AG04450 (cell line): Measurements from ENCODE around the gene DNM3. TPM values are rescaled to one million over a fixed set of nuclear protein-coding genes. Genes with fewer than 3 reads are reported as not detected.

ENCODE experiments used
- CTCF ChIA-PET: fragments of 300-600, 350-600 bp; formaldehyde crosslinking; extraction: SDS; loops from one replicate; lab custom pipeline; 2022; ENCODE audit warnings: antibody characterized with exemption, inconsistent platforms; lab: Charles Lee
- POLR2A ChIA-PET: fragments of 350-600 bp; formaldehyde crosslinking; extraction: SDS; loops from one replicate; lab custom pipeline; 2021; ENCODE audit warnings: antibody characterized with exemption, inconsistent platforms; lab: Yijun Ruan, JAX
- DNase-seq: peaks from one replicate; pipeline ENCODE4 v3.0.0-alpha.2; 2011; ENCODE audit warnings: low read depth, low spot score
- H3K27ac ChIP-seq: one replicate; pipeline ENCODE4 v1.5.1; 2012; ENCODE audit warnings: low read depth, low read length, control low read depth
- H3K27me3 ChIP-seq: one replicate; pipeline ENCODE4 v1.6.0; 2012; ENCODE audit warnings: low read length; ENCODE audit not compliant: control insufficient read depth, insufficient read depth
- H3K4me3 ChIP-seq: 2 replicates; pipeline ENCODE4 v1.5.1; 2011; ENCODE audit warnings: mild to moderate bottlenecking, low read depth, low read length, control low read depth
- H3K9me3 ChIP-seq: 2 replicates; pipeline ENCODE4 v1.5.1; 2012; ENCODE audit warnings: low read length; ENCODE audit not compliant: control insufficient read depth, insufficient read depth
- polyA plus RNA-seq: library from polyadenylated mRNA; depleted of rRNA; stranded (reverse); fragments of >200 nt; gene quantifications from 2 replicates; pipeline ENCODE4 v1.2.3, GENCODE V29; 2011
- TF ChIP-seq, protein P1 (sequence below): IDR thresholded peaks from 2 replicates; pipeline ENCODE4 v1.5.1; 2011; ENCODE audit warnings: low read depth, low read length, control low read depth, inconsistent platforms

Gene DNM3
- polyA plus RNA-seq, 1 experiment, result 0.37 TPM

DNA sequence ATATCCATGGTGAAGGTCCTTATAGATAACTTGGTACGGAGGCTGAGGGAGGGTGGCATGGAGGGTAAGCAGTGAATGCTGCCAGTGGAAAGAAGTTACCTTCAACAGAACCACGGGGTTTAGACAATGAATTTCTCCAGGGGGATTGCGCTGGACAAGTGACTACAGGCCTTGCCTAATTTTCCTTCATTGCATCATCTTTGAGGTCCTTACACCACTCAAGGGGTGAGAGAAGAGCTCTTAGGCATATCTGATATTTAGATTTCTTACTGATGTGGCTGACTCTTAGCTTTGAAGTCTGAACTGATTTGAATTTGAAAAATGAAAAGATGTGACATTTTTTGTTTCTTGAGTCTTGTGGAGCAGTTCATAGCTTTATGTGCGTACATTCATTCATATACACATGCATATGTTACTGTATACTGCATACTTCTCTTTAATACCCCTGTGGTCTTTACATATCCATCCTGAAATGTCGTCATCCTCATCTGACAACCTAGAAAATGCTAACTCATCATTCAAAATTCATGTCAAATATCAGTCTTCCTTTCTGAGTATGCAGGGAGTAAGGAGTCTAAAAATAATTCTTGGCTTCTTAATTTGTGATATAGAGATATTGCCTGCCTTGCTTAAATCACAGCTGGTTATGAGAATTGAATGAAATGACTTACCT lies 63.6 kb downstream of the DNM3 start:
- TF ChIP-seq, protein P1, sequence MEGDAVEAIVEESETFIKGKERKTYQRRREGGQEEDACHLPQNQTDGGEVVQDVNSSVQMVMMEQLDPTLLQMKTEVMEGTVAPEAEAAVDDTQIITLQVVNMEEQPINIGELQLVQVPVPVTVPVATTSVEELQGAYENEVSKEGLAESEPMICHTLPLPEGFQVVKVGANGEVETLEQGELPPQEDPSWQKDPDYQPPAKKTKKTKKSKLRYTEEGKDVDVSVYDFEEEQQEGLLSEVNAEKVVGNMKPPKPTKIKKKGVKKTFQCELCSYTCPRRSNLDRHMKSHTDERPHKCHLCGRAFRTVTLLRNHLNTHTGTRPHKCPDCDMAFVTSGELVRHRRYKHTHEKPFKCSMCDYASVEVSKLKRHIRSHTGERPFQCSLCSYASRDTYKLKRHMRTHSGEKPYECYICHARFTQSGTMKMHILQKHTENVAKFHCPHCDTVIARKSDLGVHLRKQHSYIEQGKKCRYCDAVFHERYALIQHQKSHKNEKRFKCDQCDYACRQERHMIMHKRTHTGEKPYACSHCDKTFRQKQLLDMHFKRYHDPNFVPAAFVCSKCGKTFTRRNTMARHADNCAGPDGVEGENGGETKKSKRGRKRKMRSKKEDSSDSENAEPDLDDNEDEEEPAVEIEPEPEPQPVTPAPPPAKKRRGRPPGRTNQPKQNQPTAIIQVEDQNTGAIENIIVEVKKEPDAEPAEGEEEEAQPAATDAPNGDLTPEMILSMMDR, result no peak
- no peak for DNase-seq
- ChIA-PET POLR2A (no interaction called here), CTCF (no interaction called here)
- Histone ChIP-seq H3K27me3 (no peaks in the 10 kb centered on the region), H3K4me3 (no peak overlapping the region), H3K27ac (no peak overlapping the region), H3K9me3 (no peaks in the 10 kb centered on the region)

DNA sequence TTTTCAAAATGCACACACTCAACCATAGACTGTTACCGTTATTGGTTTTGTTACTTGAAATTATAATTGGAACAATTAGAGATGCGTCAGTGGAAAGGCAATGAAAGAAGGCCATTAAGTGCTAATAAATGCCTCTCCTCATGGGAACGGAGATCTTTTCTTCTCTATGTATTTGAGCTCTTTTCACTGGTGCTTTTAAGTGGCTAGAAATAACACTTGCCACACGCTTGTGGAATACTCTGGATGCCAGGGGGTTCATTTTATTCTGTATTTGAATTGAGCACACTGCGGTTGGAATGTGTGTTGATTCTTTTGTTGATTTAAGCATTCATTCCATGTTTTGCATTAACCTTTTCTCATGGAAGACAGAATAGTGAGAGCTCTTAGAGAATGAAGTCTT lies 68.4 kb downstream of the DNM3 start:
- ChIA-PET CTCF (no interaction called here), POLR2A (no interaction called here)
- Histone ChIP-seq H3K4me3 (no peak overlapping the region), H3K9me3 (no peaks in the 10 kb centered on the region), H3K27ac (no peak overlapping the region), H3K27me3 (no peaks in the 10 kb centered on the region)
- TF ChIP-seq, protein P1, result no peak
- no peak for DNase-seq

- no peak for DNase-seq
- H3K27me3 ChIP-seq, result no peaks in the 10 kb centered on the region
- ChIA-PET POLR2A (no interaction called here), CTCF (interaction anchor here (0.7 to 1.2 kb wide), 2 partner anchors 42 to 109 kb away, joined by 3 read pairs; no protein-coding TSS in a partner anchor)
- H3K9me3 ChIP-seq, result no peaks in the 10 kb centered on the region
- no peak overlapping the region for H3K4me3 ChIP-seq
- TF ChIP-seq, protein P1, result no peak
- H3K27ac ChIP-seq, result no peak overlapping the region
These were observed 69.5 kb downstream of the DNM3 start for GRCh38 chr1:171910786-171911185.

GRCh38 chr1:171911506-171911905 lies 70.2 kb downstream of the DNM3 start:
- no peaks in the 10 kb centered on the region for H3K27me3 ChIP-seq
- H3K4me3 ChIP-seq, result no peak overlapping the region
- POLR2A ChIA-PET, result no interaction called here
- TF ChIP-seq, protein P1, result no peak
- DNase-seq, result no peak
- CTCF ChIA-PET, result interaction anchor here (1.2 kb wide), 1 partner anchor 110 kb away, joined by 3 read pairs; no protein-coding TSS in a partner anchor
- no peak overlapping the region for H3K27ac ChIP-seq
- no peaks in the 10 kb centered on the region for H3K9me3 ChIP-seq

GRCh38 chr1:171912509-171913175 lies 71.3 kb downstream of the DNM3 start:
- TF ChIP-seq, protein P1, result no peak
- H3K9me3 ChIP-seq, result no peaks in the 10 kb centered on the region
- H3K4me3 ChIP-seq, result no peak overlapping the region
- no peaks in the 10 kb centered on the region for H3K27me3 ChIP-seq
- no peak for DNase-seq
- H3K27ac ChIP-seq, result no peak overlapping the region
- ChIA-PET POLR2A (no interaction called here), CTCF (no interaction called here)
